WTC11 (cell line): Measurements from ENCODE around the gene IPO8. TPM values are rescaled to one million over a fixed set of nuclear protein-coding genes. Genes with fewer than 3 reads are reported as not detected.

Source experiments
- ATAC-seq: fragments of 200-7000 bp; cut with Tn5 transposase; 2 replicates; pipeline ENCODE4 v1.10.0; 2021; ENCODE audit warnings: mild to moderate bottlenecking, moderate library complexity
- CTCF ChIA-PET: fragments of 300-600 bp; sonication (Branson Sonifier 250); formaldehyde crosslinking; loops from one replicate; lab custom pipeline; 2021; ENCODE audit warnings: antibody characterized with exemption; lab: Charles Lee
- POLR2A ChIA-PET: fragments of 350-600 bp; sonication (Branson Sonifier 250); formaldehyde crosslinking; loops from one replicate; lab custom pipeline; 2021; ENCODE audit warnings: antibody characterized with exemption; lab: Charles Lee
- DNase-seq: peaks from one replicate; pipeline ENCODE4 v3.0.0; 2021; ENCODE audit warnings: low spot score
- H3K27ac Mint-ChIP-seq: 2 replicates; pipeline ENCODE4 v1.8.0; 2021; ENCODE audit warnings: mixed read lengths
- H3K27me3 Mint-ChIP-seq: 2 replicates; pipeline ENCODE4 v1.8.0; 2021; ENCODE audit warnings: low read depth, mild to moderate bottlenecking, moderate library complexity, mixed read lengths
- H3K36me3 Mint-ChIP-seq: 2 replicates; pipeline ENCODE4 v1.8.0; 2021; ENCODE audit warnings: mixed read lengths
- H3K4me1 Mint-ChIP-seq: 2 replicates; pipeline ENCODE4 v1.8.0; 2022; ENCODE audit warnings: mixed read lengths
- H3K4me3 Mint-ChIP-seq: 2 replicates; pipeline ENCODE4 v1.8.0; 2021; ENCODE audit warnings: mild to moderate bottlenecking, moderate library complexity, mixed read lengths
- H3K9me3 Mint-ChIP-seq: 2 replicates; pipeline ENCODE4 v1.8.0; 2021; ENCODE audit warnings: mixed read lengths
- CREM ChIP-seq: sonication (generic); formaldehyde crosslinking; IDR thresholded peaks from 2 replicates; pipeline ENCODE4 v1.8.1; 2022; ENCODE audit warnings: mild to moderate bottlenecking, missing genetic modification reagents, moderate library complexity
- EMX1 ChIP-seq: fragments of 250-450 bp; sonication (Bioruptor Pico); IDR thresholded peaks from 2 replicates; pipeline ENCODE4 v1.8.0; 2021; ENCODE audit warnings: mild to moderate bottlenecking
- FOXP1 ChIP-seq: sonication (generic); formaldehyde crosslinking; IDR thresholded peaks from 2 replicates; pipeline ENCODE4 v1.8.0; 2022; ENCODE audit warnings: missing genetic modification reagents, mild to moderate bottlenecking, moderate library complexity, borderline replicate concordance
- HMGA2 ChIP-seq: fragments of 250-450 bp; sonication (Bioruptor Pico); IDR thresholded peaks from 2 replicates; pipeline ENCODE4 v1.4.0; 2021; ENCODE audit warnings: mild to moderate bottlenecking, moderate library complexity
- MXD4 ChIP-seq: fragments of 250-450 bp; sonication (Bioruptor Pico); IDR thresholded peaks from 2 replicates; pipeline ENCODE4 v1.8.0; 2021; ENCODE audit warnings: mild to moderate bottlenecking, moderate library complexity, borderline replicate concordance
- RELA ChIP-seq: sonication (generic); formaldehyde crosslinking; IDR thresholded peaks from 2 replicates; pipeline ENCODE4 v1.8.1; 2022; ENCODE audit warnings: missing genetic modification reagents, mild to moderate bottlenecking, borderline replicate concordance
- TCF7 ChIP-seq: sonication (generic); formaldehyde crosslinking; IDR thresholded peaks from 2 replicates; pipeline ENCODE4 v1.8.0; 2022; ENCODE audit warnings: mild to moderate bottlenecking, low read depth, missing genetic modification reagents, moderate library complexity
- TP53 ChIP-seq: sonication (generic); formaldehyde crosslinking; IDR thresholded peaks from 2 replicates; pipeline ENCODE4 v1.8.1; 2023; ENCODE audit warnings: mild to moderate bottlenecking, missing genetic modification reagents
- ZBTB21 ChIP-seq: sonication (generic); formaldehyde crosslinking; IDR thresholded peaks from 2 replicates; pipeline ENCODE4 v1.8.1; 2023; ENCODE audit warnings: mild to moderate bottlenecking, missing genetic modification reagents, borderline replicate concordance
- ZNF121 ChIP-seq: sonication (generic); formaldehyde crosslinking; IDR thresholded peaks from 2 replicates; pipeline ENCODE4 v1.8.0; 2023; ENCODE audit warnings: missing genetic modification reagents
- ZNF138 ChIP-seq: sonication (generic); formaldehyde crosslinking; conservative IDR thresholded peaks from 2 replicates; pipeline ENCODE4 v1.8.1; 2022; ENCODE audit warnings: mild to moderate bottlenecking, moderate library complexity, missing genetic modification reagents
- ZNF219 ChIP-seq: sonication (generic); formaldehyde crosslinking; IDR thresholded peaks from 2 replicates; pipeline ENCODE4 v1.8.0; 2023; ENCODE audit warnings: missing genetic modification reagents, mild to moderate bottlenecking, borderline replicate concordance
- ZNF232 ChIP-seq: sonication (generic); formaldehyde crosslinking; IDR thresholded peaks from 2 replicates; pipeline ENCODE4 v1.8.0; 2022; ENCODE audit warnings: mild to moderate bottlenecking, missing genetic modification reagents
- ZNF317 ChIP-seq: sonication (generic); formaldehyde crosslinking; IDR thresholded peaks from 2 replicates; pipeline ENCODE4 v1.8.1; 2023; ENCODE audit warnings: low read depth, mild to moderate bottlenecking, moderate library complexity, missing genetic modification reagents, borderline replicate concordance
- ZNF423 ChIP-seq: fragments of 250-450 bp; sonication (Bioruptor Pico); IDR thresholded peaks from 2 replicates; pipeline ENCODE4 v2.1.2; 2022; ENCODE audit warnings: mild to moderate bottlenecking, moderate library complexity
- total RNA-seq: library from RNA; stranded (reverse); gene quantifications from 3 replicates; pipeline ENCODE4 v1.2.3, GENCODE V29; 2021
- TF ChIP-seq, protein P1 (sequence below): fragments of 250-450 bp; sonication (Bioruptor Pico); IDR thresholded peaks from 2 replicates; pipeline ENCODE4 v2.1.2; 2022; ENCODE audit warnings: mild to moderate bottlenecking, moderate library complexity
- TF ChIP-seq, protein P2 (sequence below): sonication (generic); formaldehyde crosslinking; IDR thresholded peaks from 2 replicates; pipeline ENCODE4 v1.8.0; 2022; ENCODE audit warnings: mild to moderate bottlenecking, missing genetic modification reagents
- TF ChIP-seq, protein P3 (sequence below): sonication (generic); formaldehyde crosslinking; IDR thresholded peaks from 2 replicates; pipeline ENCODE4 v1.8.1; 2023; ENCODE audit warnings: mild to moderate bottlenecking, missing genetic modification reagents
- TF ChIP-seq, protein P4 (sequence below): fragments of 250-450 bp; sonication (Bioruptor Pico); IDR thresholded peaks from 2 replicates; pipeline ENCODE4 v1.9.0; 2021; ENCODE audit warnings: mild to moderate bottlenecking
- TF ChIP-seq, protein P5 (sequence below): sonication (generic); formaldehyde crosslinking; conservative IDR thresholded peaks from 2 replicates; pipeline ENCODE4 v1.8.1; 2023; ENCODE audit warnings: mild to moderate bottlenecking, low read depth, missing genetic modification reagents, moderate library complexity
- TF ChIP-seq, protein P6 (sequence below): sonication (generic); formaldehyde crosslinking; IDR thresholded peaks from 2 replicates; pipeline ENCODE4 v1.8.1; 2023; ENCODE audit warnings: mild to moderate bottlenecking, missing genetic modification reagents, moderate library complexity
- TF ChIP-seq, protein P7 (sequence below): sonication (generic); formaldehyde crosslinking; IDR thresholded peaks from 2 replicates; pipeline ENCODE4 v1.8.0; 2023; ENCODE audit warnings: missing genetic modification reagents

IPO8 gene
- total RNA-seq, 1 experiment from 2014 or later: 44.8 TPM

DNA sequence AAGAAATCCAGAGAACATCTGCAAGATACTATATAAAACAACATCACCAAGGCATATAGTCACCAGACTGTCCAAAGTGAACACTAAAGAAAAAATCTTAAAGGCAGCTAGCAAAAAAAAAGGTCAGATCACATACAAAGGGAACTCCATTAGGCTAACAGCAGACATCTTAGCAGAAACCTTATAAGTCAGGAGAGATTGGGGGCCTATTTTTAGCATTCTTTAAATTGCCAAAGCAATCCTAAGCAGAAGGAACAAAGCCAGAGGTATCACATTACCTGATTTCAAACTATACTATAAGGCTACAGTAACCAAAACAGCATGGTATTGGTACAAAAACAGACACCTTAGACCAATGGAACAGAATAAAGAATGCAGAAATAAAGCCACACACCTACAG, 92.5 kb downstream of the IPO8 start:
- no peak for ATAC-seq
- TF ChIP-seq, protein P1, sequence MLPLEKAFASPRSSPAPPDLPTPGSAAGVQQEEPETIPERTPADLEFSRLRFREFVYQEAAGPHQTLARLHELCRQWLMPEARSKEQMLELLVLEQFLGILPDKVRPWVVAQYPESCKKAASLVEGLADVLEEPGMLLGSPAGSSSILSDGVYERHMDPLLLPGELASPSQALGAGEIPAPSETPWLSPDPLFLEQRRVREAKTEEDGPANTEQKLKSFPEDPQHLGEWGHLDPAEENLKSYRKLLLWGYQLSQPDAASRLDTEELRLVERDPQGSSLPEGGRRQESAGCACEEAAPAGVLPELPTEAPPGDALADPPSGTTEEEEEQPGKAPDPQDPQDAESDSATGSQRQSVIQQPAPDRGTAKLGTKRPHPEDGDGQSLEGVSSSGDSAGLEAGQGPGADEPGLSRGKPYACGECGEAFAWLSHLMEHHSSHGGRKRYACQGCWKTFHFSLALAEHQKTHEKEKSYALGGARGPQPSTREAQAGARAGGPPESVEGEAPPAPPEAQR (CRISPR knock-in tag): no peak
- TF ChIP-seq ZNF317 (CRISPR knock-in tag): 0 out of 2 replicates have a peak, but pooled peaks have one; percentile 46
- POLR2A ChIA-PET: no interaction called here
- no peak overlapping the region for H3K27ac Mint-ChIP-seq
- no peak overlapping the region for H3K4me3 Mint-ChIP-seq
- H3K4me1 Mint-ChIP-seq: peaks cover 5% of the 10 kb centered on the region
- DNase-seq: no peak
- H3K36me3 Mint-ChIP-seq: peaks cover 16% of the 10 kb centered on the region
- H3K9me3 Mint-ChIP-seq: peaks cover 21% of the 10 kb centered on the region
- CTCF ChIA-PET: no interaction called here
- no peaks in the 10 kb centered on the region for H3K27me3 Mint-ChIP-seq

DNA sequence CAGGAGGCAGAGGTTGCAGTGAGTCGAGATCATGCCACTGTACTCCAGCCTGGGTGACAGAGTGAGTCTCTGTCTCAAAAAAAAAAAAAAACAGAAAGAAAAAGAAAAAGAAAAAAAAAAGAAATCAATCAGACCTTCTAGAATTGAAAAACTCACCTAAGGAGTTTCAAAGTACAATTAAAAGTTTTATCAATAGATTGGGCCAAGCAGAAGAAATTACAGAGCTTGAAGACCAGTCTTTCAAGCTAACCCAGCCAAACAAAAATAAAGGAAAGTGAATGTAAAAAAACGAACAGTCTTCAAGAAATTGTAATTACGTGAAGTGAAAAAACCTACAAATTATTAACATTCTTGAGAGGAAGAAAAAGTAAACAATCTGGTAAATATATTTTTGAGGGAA, 93.0 kb downstream of the IPO8 start:
- peaks cover 5% of the 10 kb centered on the region for H3K4me1 Mint-ChIP-seq
- ChIA-PET CTCF (no interaction called here), POLR2A (no interaction called here)
- TF ChIP-seq EMX1 (CRISPR knock-in tag) (no peak), TP53 (CRISPR knock-in tag) (no peak), ZNF121 (CRISPR knock-in tag) (no peak), ZNF232 (CRISPR knock-in tag) (no peak), TCF7 (CRISPR knock-in tag) (no peak), FOXP1 (CRISPR knock-in tag) (no peak), ZNF423 (CRISPR knock-in tag) (no peak), CREM (CRISPR knock-in tag) (no peak), RELA (no peak), ZNF138 (CRISPR knock-in tag) (no peak), ZNF219 (no peak), ZBTB21 (no peak), HMGA2 (CRISPR knock-in tag) (no peak), MXD4 (CRISPR knock-in tag) (no peak)
- TF ChIP-seq, protein P2, sequence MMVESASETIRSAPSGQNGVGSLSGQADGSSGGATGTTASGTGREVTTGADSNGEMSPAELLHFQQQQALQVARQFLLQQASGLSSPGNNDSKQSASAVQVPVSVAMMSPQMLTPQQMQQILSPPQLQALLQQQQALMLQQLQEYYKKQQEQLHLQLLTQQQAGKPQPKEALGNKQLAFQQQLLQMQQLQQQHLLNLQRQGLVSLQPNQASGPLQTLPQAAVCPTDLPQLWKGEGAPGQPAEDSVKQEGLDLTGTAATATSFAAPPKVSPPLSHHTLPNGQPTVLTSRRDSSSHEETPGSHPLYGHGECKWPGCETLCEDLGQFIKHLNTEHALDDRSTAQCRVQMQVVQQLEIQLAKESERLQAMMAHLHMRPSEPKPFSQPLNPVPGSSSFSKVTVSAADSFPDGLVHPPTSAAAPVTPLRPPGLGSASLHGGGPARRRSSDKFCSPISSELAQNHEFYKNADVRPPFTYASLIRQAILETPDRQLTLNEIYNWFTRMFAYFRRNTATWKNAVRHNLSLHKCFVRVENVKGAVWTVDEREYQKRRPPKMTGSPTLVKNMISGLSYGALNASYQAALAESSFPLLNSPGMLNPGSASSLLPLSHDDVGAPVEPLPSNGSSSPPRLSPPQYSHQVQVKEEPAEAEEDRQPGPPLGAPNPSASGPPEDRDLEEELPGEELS: no peak
- TF ChIP-seq, protein P3, sequence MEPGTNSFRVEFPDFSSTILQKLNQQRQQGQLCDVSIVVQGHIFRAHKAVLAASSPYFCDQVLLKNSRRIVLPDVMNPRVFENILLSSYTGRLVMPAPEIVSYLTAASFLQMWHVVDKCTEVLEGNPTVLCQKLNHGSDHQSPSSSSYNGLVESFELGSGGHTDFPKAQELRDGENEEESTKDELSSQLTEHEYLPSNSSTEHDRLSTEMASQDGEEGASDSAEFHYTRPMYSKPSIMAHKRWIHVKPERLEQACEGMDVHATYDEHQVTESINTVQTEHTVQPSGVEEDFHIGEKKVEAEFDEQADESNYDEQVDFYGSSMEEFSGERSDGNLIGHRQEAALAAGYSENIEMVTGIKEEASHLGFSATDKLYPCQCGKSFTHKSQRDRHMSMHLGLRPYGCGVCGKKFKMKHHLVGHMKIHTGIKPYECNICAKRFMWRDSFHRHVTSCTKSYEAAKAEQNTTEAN: no peak
- TF ChIP-seq, protein P4, sequence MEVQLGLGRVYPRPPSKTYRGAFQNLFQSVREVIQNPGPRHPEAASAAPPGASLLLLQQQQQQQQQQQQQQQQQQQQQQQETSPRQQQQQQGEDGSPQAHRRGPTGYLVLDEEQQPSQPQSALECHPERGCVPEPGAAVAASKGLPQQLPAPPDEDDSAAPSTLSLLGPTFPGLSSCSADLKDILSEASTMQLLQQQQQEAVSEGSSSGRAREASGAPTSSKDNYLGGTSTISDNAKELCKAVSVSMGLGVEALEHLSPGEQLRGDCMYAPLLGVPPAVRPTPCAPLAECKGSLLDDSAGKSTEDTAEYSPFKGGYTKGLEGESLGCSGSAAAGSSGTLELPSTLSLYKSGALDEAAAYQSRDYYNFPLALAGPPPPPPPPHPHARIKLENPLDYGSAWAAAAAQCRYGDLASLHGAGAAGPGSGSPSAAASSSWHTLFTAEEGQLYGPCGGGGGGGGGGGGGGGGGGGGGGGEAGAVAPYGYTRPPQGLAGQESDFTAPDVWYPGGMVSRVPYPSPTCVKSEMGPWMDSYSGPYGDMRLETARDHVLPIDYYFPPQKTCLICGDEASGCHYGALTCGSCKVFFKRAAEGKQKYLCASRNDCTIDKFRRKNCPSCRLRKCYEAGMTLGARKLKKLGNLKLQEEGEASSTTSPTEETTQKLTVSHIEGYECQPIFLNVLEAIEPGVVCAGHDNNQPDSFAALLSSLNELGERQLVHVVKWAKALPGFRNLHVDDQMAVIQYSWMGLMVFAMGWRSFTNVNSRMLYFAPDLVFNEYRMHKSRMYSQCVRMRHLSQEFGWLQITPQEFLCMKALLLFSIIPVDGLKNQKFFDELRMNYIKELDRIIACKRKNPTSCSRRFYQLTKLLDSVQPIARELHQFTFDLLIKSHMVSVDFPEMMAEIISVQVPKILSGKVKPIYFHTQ: no peak
- TF ChIP-seq, protein P5, sequence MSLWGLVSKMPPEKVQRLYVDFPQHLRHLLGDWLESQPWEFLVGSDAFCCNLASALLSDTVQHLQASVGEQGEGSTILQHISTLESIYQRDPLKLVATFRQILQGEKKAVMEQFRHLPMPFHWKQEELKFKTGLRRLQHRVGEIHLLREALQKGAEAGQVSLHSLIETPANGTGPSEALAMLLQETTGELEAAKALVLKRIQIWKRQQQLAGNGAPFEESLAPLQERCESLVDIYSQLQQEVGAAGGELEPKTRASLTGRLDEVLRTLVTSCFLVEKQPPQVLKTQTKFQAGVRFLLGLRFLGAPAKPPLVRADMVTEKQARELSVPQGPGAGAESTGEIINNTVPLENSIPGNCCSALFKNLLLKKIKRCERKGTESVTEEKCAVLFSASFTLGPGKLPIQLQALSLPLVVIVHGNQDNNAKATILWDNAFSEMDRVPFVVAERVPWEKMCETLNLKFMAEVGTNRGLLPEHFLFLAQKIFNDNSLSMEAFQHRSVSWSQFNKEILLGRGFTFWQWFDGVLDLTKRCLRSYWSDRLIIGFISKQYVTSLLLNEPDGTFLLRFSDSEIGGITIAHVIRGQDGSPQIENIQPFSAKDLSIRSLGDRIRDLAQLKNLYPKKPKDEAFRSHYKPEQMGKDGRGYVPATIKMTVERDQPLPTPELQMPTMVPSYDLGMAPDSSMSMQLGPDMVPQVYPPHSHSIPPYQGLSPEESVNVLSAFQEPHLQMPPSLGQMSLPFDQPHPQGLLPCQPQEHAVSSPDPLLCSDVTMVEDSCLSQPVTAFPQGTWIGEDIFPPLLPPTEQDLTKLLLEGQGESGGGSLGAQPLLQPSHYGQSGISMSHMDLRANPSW: no peak
- TF ChIP-seq, protein P6, sequence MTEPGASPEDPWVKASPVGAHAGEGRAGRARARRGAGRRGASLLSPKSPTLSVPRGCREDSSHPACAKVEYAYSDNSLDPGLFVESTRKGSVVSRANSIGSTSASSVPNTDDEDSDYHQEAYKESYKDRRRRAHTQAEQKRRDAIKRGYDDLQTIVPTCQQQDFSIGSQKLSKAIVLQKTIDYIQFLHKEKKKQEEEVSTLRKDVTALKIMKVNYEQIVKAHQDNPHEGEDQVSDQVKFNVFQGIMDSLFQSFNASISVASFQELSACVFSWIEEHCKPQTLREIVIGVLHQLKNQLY (CRISPR knock-in tag): no peak
- TF ChIP-seq, protein P7, sequence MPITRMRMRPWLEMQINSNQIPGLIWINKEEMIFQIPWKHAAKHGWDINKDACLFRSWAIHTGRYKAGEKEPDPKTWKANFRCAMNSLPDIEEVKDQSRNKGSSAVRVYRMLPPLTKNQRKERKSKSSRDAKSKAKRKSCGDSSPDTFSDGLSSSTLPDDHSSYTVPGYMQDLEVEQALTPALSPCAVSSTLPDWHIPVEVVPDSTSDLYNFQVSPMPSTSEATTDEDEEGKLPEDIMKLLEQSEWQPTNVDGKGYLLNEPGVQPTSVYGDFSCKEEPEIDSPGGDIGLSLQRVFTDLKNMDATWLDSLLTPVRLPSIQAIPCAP (CRISPR knock-in tag): no peak
- H3K27me3 Mint-ChIP-seq: no peaks in the 10 kb centered on the region
- H3K4me3 Mint-ChIP-seq: no peak overlapping the region
- H3K27ac Mint-ChIP-seq: no peak overlapping the region
- DNase-seq (no peak), ATAC-seq (no peak)
- H3K9me3 Mint-ChIP-seq: peaks cover 18% of the 10 kb centered on the region
- peaks cover 16% of the 10 kb centered on the region for H3K36me3 Mint-ChIP-seq
